ENCODE measurements around the gene SLC39A1. TPM values are rescaled to one million over a fixed set of nuclear protein-coding genes. Genes with fewer than 3 reads are reported as not detected.
"Not testable (repeated sequence)": the region's sequence is repeated elsewhere in the genome, so short reads cannot be mapped to it uniquely, and the experiment has no call there.

SLC39A1 gene
- polyA plus RNA-seq (ENCODE audit: insufficient read length) = 37.4 TPM

- DNase-seq (ENCODE audit: low read depth) = peak; percentile 93
These were observed at the start of gene SLC39A1 for GRCh38 chr1:153963030-153963849. Gene SLC39A1 (minus strand): TSS chr1:153963537. CDS start chr1:153962715, 822 bp downstream.

- DNase-seq (ENCODE audit: low read depth) = not testable (repeated sequence)
These were observed 49.2 kb upstream of the SLC39A1 start for GRCh38 chr1:154012543-154012942.

- DNase-seq (ENCODE audit: low read depth) = no peak
These were observed 48.8 kb upstream of the SLC39A1 start for GRCh38 chr1:154012129-154012528.

- no peak for DNase-seq (ENCODE audit: low read depth)
These were observed 42.8 kb upstream of the SLC39A1 start for GRCh38 chr1:154006136-154006535.

GRCh38 chr1:154000420-154000819 is 37.1 kb upstream of the SLC39A1 start:
- no peak for DNase-seq (ENCODE audit: low read depth)

GRCh38 chr1:153996882-153997281 is 33.5 kb upstream of the SLC39A1 start:
- not testable (repeated sequence) for DNase-seq (ENCODE audit: low read depth)

GRCh38 chr1:153995640-153996039 is 32.3 kb upstream of the SLC39A1 start:
- DNase-seq (ENCODE audit: low read depth) = no peak

GRCh38 chr1:153995202-153995601 is 31.9 kb upstream of the SLC39A1 start:
- DNase-seq (ENCODE audit: low read depth) = no peak

GRCh38 chr1:153991806-153992205 is 28.5 kb upstream of the SLC39A1 start:
- DNase-seq (ENCODE audit: low read depth) = no peak

- DNase-seq (ENCODE audit: low read depth) = no peak
These were observed 27.9 kb upstream of the SLC39A1 start for GRCh38 chr1:153991151-153991630.

GRCh38 chr1:153990468-153991150 is 27.3 kb upstream of the SLC39A1 start, which contains the start of gene RPS27:
Gene RPS27 (plus strand): TSS chr1:153990762. CDS start chr1:153990797, 35 bp downstream.
- peak; percentile 99 for DNase-seq (ENCODE audit: low read depth)

- no peak for DNase-seq (ENCODE audit: low read depth)
These were observed 24.3 kb upstream of the SLC39A1 start for GRCh38 chr1:153987621-153988020.

- DNase-seq (ENCODE audit: low read depth) = no peak
These were observed 22.8 kb upstream of the SLC39A1 start, which contains the start of gene RAB13 for GRCh38 chr1:153985941-153986761. Gene RAB13 (minus strand): TSS chr1:153986339. CDS start chr1:153986236, 103 bp downstream.

GRCh38 chr1:153985341-153985912 is 22.1 kb upstream of the SLC39A1 start:
- DNase-seq (ENCODE audit: low read depth) = no peak

- no peak for DNase-seq (ENCODE audit: low read depth)
These were observed 21.0 kb upstream of the SLC39A1 start for GRCh38 chr1:153984123-153984894.

GRCh38 chr1:153981735-153982134 is 18.4 kb upstream of the SLC39A1 start:
- not testable (repeated sequence) for DNase-seq (ENCODE audit: low read depth)

- not testable (repeated sequence) for DNase-seq (ENCODE audit: low read depth)
These were observed 15.8 kb upstream of the SLC39A1 start for GRCh38 chr1:153979091-153979490.

GRCh38 chr1:153978274-153978909 is 15.1 kb upstream of the SLC39A1 start:
- DNase-seq (ENCODE audit: low read depth) = no peak

- no peak for DNase-seq (ENCODE audit: low read depth)
These were observed 14.2 kb upstream of the SLC39A1 start, which contains the start of gene JTB for GRCh38 chr1:153977250-153978240. Gene JTB (minus strand): TSS chr1:153977674. CDS start chr1:153977252, 422 bp downstream.

Measured in forelimb muscle (tissue), 1 donor.